RPMI8226 (cell line): ENCODE measurements around the gene GPBAR1.
"Not testable (repeated sequence)": the region's sequence is repeated elsewhere in the genome, so short reads cannot be mapped to it uniquely, and the experiment has no call there.

Experiments
- DNase-seq: peaks from one replicate; pipeline ENCODE4 v3.0.0-alpha.2; 2015

GPBAR1 gene

DNA sequence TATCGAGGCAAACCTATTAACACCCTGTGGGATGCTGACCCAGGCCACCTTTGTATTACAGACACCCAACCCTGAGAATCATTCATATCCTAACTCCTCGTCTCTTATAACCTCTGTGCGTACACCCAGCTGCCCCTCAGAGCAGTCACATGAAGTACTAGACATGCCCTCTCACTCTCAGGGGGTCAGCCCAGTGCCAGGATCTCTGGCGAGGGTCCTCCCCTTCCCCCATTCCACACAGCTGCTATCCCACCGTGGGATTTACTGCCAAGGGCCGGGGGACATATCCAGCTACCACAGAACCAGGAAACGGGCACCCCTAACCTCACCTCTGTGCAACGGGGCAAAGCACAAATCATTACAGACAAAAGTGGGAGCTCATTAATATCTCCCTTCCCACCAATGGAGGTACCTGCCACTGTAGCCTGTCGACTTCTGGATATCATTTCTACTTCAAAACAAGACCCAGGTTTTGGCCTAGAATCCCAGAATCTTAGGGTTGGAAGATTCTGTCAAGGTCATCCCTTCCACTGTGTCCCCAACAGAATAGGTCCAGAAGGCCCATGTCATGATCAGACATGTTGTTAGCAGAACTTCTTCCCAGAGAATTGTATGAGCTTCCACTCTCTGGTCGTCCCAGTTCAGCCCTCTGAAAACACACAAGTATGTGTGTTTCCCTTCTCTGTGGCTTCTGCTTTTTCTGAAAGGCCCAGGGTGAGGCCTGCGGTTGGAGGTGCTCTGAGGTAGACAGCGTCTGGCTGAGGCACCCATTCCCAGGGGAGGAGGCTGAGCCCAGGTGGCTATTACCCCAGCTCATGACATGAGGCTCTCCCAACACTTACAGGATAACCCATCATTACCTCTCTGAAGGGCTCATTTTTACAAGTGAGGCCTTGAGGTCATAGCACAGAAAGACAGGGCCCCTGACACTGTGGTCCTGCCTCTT, 29.8 kb downstream of the GPBAR1 start:
- peak; percentile 17 for DNase-seq

GRCh38 chr2:218291318-218292047, 30.7 kb downstream of the GPBAR1 start:
- DNase-seq = no peak

DNA sequence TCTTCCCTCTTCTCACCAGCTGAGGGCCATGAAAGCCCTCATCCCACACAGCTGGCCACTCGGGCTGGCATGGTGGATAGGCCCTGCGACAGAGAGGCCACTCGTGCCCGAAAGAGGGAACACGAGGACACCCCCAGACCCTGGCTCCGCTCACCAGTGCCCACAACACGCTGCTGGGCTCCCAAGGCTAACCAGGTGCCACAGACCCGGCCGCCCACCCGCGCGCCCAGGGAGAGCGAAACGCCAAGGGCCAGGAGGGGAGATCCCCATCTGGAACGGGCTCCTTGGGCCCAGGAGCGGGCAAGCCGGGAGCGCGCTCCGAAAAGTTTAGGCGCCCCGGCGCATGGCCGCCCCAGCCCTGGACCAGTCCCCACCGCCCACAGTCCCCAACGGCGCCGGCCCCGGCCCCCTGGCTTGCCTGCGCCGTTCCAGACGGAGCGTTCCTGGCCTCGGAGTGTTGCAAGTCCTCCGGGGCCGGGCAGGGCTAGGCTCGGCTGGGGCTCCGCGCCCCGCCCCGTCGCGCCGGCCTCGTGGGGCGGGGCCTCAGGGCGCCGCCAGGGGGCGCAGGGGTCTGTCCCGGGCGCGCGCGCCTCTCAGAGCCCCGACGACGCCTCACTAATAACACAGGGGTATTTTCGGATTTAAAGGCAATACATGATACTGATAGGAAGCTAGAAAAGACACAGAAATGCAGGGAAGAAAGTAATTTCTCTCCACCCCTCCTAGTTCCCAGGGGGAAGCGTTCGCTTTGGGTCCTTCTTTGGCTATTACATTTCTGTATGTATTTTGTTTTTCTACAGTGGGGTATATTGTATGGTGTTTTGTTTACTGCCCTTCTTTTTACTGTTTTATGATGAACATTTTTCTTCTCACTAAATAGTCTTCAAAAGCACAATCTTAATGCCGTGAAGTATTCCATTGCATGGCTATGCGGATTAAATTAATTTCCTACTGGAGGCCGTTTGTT, 31.5 kb downstream of the GPBAR1 start, which contains the start of gene TMBIM1:
TMBIM1 (minus strand) TSS at position 456 of the 967 bp plus-strand sequence. CDS start 10,362 bp downstream, outside the sequence.
- peak; percentile 81 for DNase-seq

DNA sequence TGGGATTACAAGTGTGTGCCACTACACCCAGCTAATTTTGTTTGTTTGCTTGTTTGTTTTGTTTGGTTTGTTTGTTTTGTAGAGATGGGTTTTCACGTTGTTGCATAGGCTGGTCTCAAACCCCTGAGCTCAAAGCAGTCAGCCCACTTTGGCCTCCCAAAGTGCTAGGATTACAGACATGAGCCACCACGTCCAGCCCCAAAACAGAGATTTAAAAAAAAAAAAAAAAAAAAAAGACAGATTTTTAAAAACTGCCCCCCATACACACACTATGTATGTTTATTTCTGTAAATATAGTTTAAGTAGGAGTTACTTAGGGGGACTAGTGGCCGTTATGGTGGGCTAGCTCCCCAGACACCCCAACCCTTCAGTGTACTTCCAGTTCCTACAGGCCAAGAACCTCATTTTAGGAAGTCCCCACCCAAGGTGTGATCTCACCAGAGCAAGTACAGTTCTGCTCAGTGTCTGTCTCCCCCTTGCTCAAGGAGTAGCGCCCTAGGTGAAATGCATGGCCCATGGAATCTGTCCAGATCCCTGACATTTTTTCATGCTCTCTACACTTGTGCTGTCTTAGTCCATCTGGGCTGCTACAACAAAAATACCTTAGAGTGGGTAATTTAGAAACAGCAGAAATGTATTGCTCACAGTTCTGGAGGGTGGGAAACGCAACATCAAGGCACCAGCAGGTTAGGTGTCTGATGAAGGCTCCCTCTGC, 33.1 kb downstream of the GPBAR1 start:
- DNase-seq = no peak

GRCh38 chr2:218294430-218295022, 33.7 kb downstream of the GPBAR1 start:
- no peak for DNase-seq

- peak; percentile 48 for DNase-seq
These were observed 34.2 kb downstream of the GPBAR1 start for GRCh38 chr2:218295029-218295428.

GRCh38 chr2:218296200-218296599, 35.4 kb downstream of the GPBAR1 start:
- DNase-seq = no peak

DNA sequence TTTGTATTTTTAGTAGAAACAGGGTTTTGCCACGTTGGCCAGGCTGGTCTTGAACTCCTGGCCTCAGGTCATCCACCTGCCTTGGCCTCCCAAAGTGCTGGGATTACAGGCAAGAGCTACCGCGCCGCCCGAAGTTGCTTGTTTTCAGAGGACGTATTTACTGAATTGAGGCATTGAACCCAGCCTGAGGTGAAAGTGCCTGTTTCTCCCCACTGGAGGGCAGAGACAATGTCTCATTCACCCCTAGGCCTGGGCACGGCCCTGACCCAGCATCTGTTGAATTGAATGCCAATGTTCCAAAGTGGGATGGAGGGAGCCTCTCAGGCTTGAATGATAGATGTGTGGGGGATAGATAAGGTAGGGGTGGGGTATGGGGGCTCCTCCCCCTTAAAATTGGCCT, 36.0 kb downstream of the GPBAR1 start:
- no peak for DNase-seq

GRCh38 chr2:218298314-218298875, 37.6 kb downstream of the GPBAR1 start:
- no peak for DNase-seq

GRCh38 chr2:218300141-218300540, 39.3 kb downstream of the GPBAR1 start:
- no peak for DNase-seq

GRCh38 chr2:218301176-218301819, 40.5 kb downstream of the GPBAR1 start:
- peak; percentile 86 for DNase-seq

- no peak for DNase-seq
These were observed 44.6 kb downstream of the GPBAR1 start for GRCh38 chr2:218305383-218305782.

DNA sequence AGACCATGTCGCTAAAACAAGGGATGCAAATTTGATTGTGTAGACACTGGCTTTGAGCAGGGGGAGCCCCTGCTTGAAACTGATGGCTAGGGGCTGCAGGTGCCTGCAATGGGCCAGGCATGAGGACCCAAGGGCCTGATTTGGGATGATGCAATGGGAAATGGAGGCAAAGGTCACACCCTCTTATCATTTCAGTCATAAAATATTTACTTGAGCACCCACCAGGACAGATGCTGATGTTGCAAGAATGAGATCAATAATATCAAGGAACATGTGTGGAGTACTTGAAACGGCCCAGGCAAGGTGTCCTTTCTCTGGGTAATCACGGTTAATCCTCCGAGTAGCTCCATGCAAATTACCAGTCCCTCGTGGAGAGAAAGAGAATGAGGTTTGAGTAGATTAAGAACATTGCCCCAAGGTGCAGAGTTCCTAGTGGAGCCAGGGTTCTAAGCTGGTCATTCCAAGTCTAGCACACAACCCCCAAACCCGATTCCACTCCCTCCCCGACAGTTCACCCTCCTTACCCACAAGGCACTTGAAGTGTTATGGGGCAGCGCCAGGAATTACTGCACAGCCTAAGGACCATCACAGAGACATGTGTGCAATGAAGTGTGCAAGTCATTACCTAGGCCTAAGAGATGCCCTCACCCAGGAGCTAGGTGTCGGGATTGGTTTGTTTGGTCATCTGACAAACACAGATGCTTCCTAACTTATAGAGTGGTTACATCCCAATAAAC, 45.5 kb downstream of the GPBAR1 start:
- DNase-seq = no peak

GRCh38 chr2:218307415-218308090, 46.7 kb downstream of the GPBAR1 start:
- DNase-seq = no peak

- DNase-seq = no peak
These were observed 50.2 kb downstream of the GPBAR1 start for GRCh38 chr2:218310853-218311540.

GRCh38 chr2:218311541-218312266, 50.9 kb downstream of the GPBAR1 start:
- not testable (repeated sequence) for DNase-seq

DNA sequence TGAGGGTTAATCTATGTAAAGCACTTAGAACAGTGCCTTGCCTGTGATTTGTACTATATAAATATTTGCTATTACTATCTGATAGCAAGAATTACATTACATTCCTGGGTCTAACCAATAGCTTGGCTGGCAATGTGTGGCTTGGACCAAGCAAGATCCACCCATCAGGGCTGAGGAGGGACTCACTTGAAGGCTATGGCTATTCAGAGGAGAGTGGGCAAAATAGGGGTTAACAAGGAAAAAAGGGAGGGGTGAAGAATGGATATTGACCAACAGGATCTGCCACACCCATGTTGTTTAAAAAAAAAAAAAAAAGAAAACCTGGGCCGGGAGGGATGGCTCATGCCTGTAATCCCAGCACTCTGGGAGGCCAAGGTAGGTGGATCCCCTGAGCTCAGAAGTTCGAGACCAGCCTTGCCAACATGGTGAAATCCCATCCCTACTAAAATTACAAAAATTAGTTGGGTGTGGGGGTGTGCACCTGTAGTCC, 51.5 kb downstream of the GPBAR1 start:
- DNase-seq = no peak

DNA sequence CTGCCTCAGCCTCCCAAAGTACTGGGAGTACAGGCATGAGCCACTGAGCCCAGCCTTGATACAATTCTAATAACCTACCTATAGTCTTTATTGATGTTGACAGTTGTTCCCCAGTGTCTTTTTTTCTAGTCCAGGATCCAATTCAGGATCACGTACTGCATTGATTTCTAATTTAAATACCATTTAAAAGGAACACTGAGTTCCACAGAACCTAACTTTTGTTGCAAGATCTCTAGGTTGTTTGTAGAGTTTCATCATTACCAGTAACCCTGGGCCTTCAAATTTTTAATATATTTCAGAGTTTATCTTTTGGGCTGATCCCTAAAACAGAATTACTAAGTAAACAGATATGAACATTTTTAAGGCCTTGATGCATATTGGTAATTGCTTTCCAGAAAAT, 52.5 kb downstream of the GPBAR1 start:
- DNase-seq = no peak
